ENCODE results near the gene EHHADH. TPM values are rescaled to one million over a fixed set of nuclear protein-coding genes. Genes with fewer than 3 reads are reported as not detected.
"Not testable (repeated sequence)": the region's sequence is repeated elsewhere in the genome, so short reads cannot be mapped to it uniquely, and the experiment has no call there.

The EHHADH gene
- total RNA-seq, 1 donor from 2014 or later: 4.4 TPM

DNA sequence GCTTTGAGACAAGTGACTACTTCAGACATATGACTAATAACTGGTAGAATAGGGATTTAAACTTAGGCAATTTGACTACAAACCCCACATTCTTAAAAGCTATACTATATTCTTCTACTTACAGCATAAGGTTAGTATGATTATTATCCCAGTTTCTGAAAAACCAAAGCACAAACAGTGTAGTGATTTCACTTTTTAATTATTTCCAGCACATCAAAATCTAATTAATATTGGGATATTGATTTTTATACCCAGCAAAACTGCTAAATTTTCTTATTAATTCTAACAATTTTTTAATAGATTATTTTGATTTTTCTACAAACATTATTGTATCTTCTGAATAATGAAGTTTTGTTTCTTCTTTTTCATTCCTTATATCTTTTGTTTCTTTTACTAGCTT is 16.9 kb downstream of the EHHADH start:
- Histone ChIP-seq H3K9me3 (ENCODE audit: insufficient read depth, low read depth, low read length) (no peaks in the 10 kb centered on the region), H3K36me3 (ENCODE audit: insufficient read depth, low read length) (peaks cover 2% of the 10 kb centered on the region)
- peaks cover 8% of the 10 kb centered on the region for H3K36me3 Mint-ChIP-seq (ENCODE audit: low read depth, unreplicated experiment)

DNA sequence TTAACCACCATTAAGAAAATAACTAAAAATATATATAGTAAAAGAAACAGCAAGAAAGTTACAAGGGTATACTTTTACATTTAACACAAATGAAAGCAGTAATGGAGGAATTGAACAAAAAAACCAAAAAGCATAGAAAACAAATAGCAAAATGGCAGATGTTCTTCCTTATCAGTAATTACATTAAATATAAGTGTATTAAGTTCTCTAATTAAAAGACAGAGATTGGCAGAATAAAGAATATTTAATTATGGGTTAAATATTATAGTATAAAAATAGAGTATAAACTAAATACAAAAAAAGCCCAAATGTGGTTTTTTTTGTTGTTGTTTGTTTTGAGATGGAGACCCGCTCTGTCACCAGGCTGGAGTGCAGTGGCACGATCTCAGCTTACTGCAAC is 20.5 kb downstream of the EHHADH start:
- Mint-ChIP-seq H3K27ac (ENCODE audit: unreplicated experiment) (no peak overlapping the region), H3K9me3 (ENCODE audit: unreplicated experiment) (peaks cover 3% of the 10 kb centered on the region), H3K4me3 (ENCODE audit: unreplicated experiment) (no peak overlapping the region), H3K4me1 (ENCODE audit: low read depth, unreplicated experiment) (no peaks in the 10 kb centered on the region), H3K27me3 (ENCODE audit: low read depth, unreplicated experiment) (no peaks in the 10 kb centered on the region), H3K36me3 (ENCODE audit: low read depth, unreplicated experiment) (peaks cover 4% of the 10 kb centered on the region)
- H3K36me3 ChIP-seq (ENCODE audit: insufficient read depth, low read length): peaks cover 2% of the 10 kb centered on the region
- no peak overlapping the region for H3K27ac ChIP-seq (ENCODE audit: low read depth, low read length)
- no peak overlapping the region for H3K4me2 ChIP-seq (ENCODE audit: low read length)
- H3K9ac ChIP-seq (ENCODE audit: low read length): no peak overlapping the region
- H2AFZ ChIP-seq (ENCODE audit: low read depth, low read length): no peak overlapping the region
- H3K4me3 ChIP-seq (ENCODE audit: insufficient read depth, low read depth, low read length): no peak overlapping the region
- no peak for TF ChIP-seq EZH2 (IDR thresholded peaks at IDR 0.05; ENCODE audit: insufficient read depth, low read length)
- FAIRE-seq (no peak), DNase-seq (ENCODE audit: low read depth) (no peak)
- no peaks in the 10 kb centered on the region for H4K20me1 ChIP-seq (ENCODE audit: insufficient read depth, low read length)
- no peaks in the 10 kb centered on the region for H3K79me2 ChIP-seq (ENCODE audit: insufficient read depth, low read length)
- H3K27me3 ChIP-seq (ENCODE audit: insufficient read depth, low read length): no peaks in the 10 kb centered on the region
- no peaks in the 10 kb centered on the region for H3K4me1 ChIP-seq (ENCODE audit: insufficient read depth, low read length)
- H3K9me3 ChIP-seq (ENCODE audit: insufficient read depth, low read depth, low read length): no peaks in the 10 kb centered on the region

More for the DNA sequence above, 16.9 kb downstream of the EHHADH start:
- Histone ChIP-seq H3K27me3 (ENCODE audit: insufficient read depth, low read length) (no peaks in the 10 kb centered on the region), H3K9ac (ENCODE audit: low read length) (no peak overlapping the region), H3K4me3 (ENCODE audit: insufficient read depth, low read depth, low read length) (no peak overlapping the region), H3K27ac (ENCODE audit: low read depth, low read length) (no peak overlapping the region), H4K20me1 (ENCODE audit: insufficient read depth, low read length) (no peaks in the 10 kb centered on the region), H3K4me1 (ENCODE audit: insufficient read depth, low read length) (no peaks in the 10 kb centered on the region), H3K4me2 (ENCODE audit: low read length) (no peak overlapping the region), H3K79me2 (ENCODE audit: insufficient read depth, low read length) (no peaks in the 10 kb centered on the region), H2AFZ (ENCODE audit: low read depth, low read length) (no peak overlapping the region)
- no peak for FAIRE-seq
- Mint-ChIP-seq H3K9me3 (ENCODE audit: unreplicated experiment) (peaks cover 2% of the 10 kb centered on the region), H3K27ac (ENCODE audit: unreplicated experiment) (no peak overlapping the region), H3K27me3 (ENCODE audit: low read depth, unreplicated experiment) (no peaks in the 10 kb centered on the region), H3K4me1 (ENCODE audit: low read depth, unreplicated experiment) (no peaks in the 10 kb centered on the region), H3K4me3 (ENCODE audit: unreplicated experiment) (no peak overlapping the region)
- DNase-seq (ENCODE audit: low read depth): no peak
- TF ChIP-seq, protein P1, sequence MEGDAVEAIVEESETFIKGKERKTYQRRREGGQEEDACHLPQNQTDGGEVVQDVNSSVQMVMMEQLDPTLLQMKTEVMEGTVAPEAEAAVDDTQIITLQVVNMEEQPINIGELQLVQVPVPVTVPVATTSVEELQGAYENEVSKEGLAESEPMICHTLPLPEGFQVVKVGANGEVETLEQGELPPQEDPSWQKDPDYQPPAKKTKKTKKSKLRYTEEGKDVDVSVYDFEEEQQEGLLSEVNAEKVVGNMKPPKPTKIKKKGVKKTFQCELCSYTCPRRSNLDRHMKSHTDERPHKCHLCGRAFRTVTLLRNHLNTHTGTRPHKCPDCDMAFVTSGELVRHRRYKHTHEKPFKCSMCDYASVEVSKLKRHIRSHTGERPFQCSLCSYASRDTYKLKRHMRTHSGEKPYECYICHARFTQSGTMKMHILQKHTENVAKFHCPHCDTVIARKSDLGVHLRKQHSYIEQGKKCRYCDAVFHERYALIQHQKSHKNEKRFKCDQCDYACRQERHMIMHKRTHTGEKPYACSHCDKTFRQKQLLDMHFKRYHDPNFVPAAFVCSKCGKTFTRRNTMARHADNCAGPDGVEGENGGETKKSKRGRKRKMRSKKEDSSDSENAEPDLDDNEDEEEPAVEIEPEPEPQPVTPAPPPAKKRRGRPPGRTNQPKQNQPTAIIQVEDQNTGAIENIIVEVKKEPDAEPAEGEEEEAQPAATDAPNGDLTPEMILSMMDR (IDR thresholded peaks at IDR 0.05; ENCODE audit: insufficient read depth, low read depth, low read length): no peak
- TF ChIP-seq EZH2 (IDR thresholded peaks at IDR 0.05; ENCODE audit: insufficient read depth, low read length): no peak

DNA sequence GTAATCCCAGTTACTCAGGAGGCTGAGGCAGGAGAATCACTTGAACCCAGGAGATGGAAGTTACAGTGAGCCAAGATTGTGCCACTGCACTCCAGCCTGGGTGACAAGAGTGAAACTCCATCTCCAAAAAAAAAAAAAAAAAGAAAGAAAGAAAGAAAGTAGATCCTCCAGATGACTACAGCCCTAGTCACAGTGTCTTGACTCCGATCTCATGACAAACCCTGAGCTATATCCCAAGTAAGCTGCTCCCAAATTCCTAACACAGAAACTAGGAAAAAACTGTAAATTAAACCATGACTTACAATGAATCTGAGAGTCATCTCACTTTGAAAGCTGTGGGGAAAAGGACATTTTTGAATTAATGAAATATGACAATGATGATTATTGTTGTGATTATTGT is 27.3 kb downstream of the EHHADH start:
- not testable (repeated sequence) for H3K9ac ChIP-seq (ENCODE audit: low read length); H3K4me3 Mint-ChIP-seq (ENCODE audit: unreplicated experiment); H3K9me3 Mint-ChIP-seq (ENCODE audit: unreplicated experiment); H2AFZ ChIP-seq (ENCODE audit: low read depth, low read length); H3K27me3 ChIP-seq (ENCODE audit: insufficient read depth, low read length); H3K36me3 Mint-ChIP-seq (ENCODE audit: low read depth, unreplicated experiment); H3K27ac Mint-ChIP-seq (ENCODE audit: unreplicated experiment); H3K36me3 ChIP-seq (ENCODE audit: insufficient read depth, low read length); H3K4me2 ChIP-seq (ENCODE audit: low read length); FAIRE-seq; DNase-seq (ENCODE audit: low read depth); H3K27ac ChIP-seq (ENCODE audit: low read depth, low read length); H3K4me3 ChIP-seq (ENCODE audit: insufficient read depth, low read depth, low read length); H3K27me3 Mint-ChIP-seq (ENCODE audit: low read depth, unreplicated experiment); H3K9me3 ChIP-seq (ENCODE audit: insufficient read depth, low read depth, low read length); H4K20me1 ChIP-seq (ENCODE audit: insufficient read depth, low read length); H3K79me2 ChIP-seq (ENCODE audit: insufficient read depth, low read length)
- peaks cover 13% of the 10 kb centered on the region for H3K4me1 ChIP-seq (ENCODE audit: insufficient read depth, low read length)
- peaks cover 12% of the 10 kb centered on the region for H3K4me1 Mint-ChIP-seq (ENCODE audit: low read depth, unreplicated experiment)

All from astrocyte (in vitro differentiated cells and primary cell).